ENCODE measurements around the gene PIAS1. TPM values are rescaled to one million over a fixed set of nuclear protein-coding genes. Genes with fewer than 3 reads are reported as not detected.

Gene PIAS1
- total RNA-seq, 4 donors from 2014 or later, result 19.9 to 69.2 (median 26.6) TPM

GRCh38 chr15:68062946-68063465 lies 8.9 kb downstream of the PIAS1 start:
- no peak overlapping the region for H3K4me3 ChIP-seq
- intact Hi-C loops (cut with DNase I), result no loop called here
- no peak overlapping the region for H3K27ac ChIP-seq
- no peaks in the 10 kb centered on the region for H3K9me3 ChIP-seq
- no peaks in the 10 kb centered on the region for H3K27me3 ChIP-seq
- no peak for DNase-seq
- H3K36me3 ChIP-seq, result peaks cover 0 to 22% (median under 1%) of the 10 kb centered on the region in 3 donors
- peaks cover 3 to 72% (median 4%) of the 10 kb centered on the region in 3 donors for H3K4me1 ChIP-seq
- no peak for TF ChIP-seq CTCF (IDR thresholded peaks at IDR 0.05)
- TF ChIP-seq POLR2A (IDR thresholded peaks at IDR 0.05), result no peak

- Histone ChIP-seq H3K9me3 (no peaks in the 10 kb centered on the region), H3K4me1 (peaks cover 3 to 67% (median 4%) of the 10 kb centered on the region in 3 donors), H3K27ac (no peak overlapping the region), H3K27me3 (no peaks in the 10 kb centered on the region), H3K36me3 (peaks cover 0 to 26% (median 5%) of the 10 kb centered on the region in 3 donors), H3K4me3 (no peak overlapping the region)
- WGBS, 2 donors, result 83 to 89% methylated on average over 3 of the region's 3 CpGs
- intact Hi-C loops (cut with DNase I), result no loop called here
- no peak for TF ChIP-seq CTCF (IDR thresholded peaks at IDR 0.05)
- no peak for TF ChIP-seq POLR2A (IDR thresholded peaks at IDR 0.05)
- no peak for DNase-seq
These were observed 9.5 kb downstream of the PIAS1 start for GRCh38 chr15:68063606-68064005.

- Histone ChIP-seq H3K27ac (no peak overlapping the region), H3K36me3 (no peaks in the 10 kb centered on the region), H3K4me3 (no peak overlapping the region), H3K9me3 (no peaks in the 10 kb centered on the region), H3K27me3 (no peaks in the 10 kb centered on the region), H3K4me1 (peaks cover 0 to 27% (median 2%) of the 10 kb centered on the region in 3 donors)
- intact Hi-C loops (cut with DNase I), result no loop called here
- DNase-seq, result no peak
- TF ChIP-seq CTCF (IDR thresholded peaks at IDR 0.05), result no peak
- TF ChIP-seq POLR2A (IDR thresholded peaks at IDR 0.05), result no peak
- WGBS, 2 donors, result 89 to 92% methylated on average over 6 of the region's 6 CpGs
These were observed 19.6 kb downstream of the PIAS1 start for GRCh38 chr15:68073576-68074288.

GRCh38 chr15:68075764-68076385 lies 21.8 kb downstream of the PIAS1 start:
- intact Hi-C loops (cut with DNase I), result no loop called here

More at GRCh38 chr15:68075764-68076385, 21.8 kb downstream of the PIAS1 start:
- Histone ChIP-seq H3K4me1 (peaks cover 0 to 45% (median 4%) of the 10 kb centered on the region in 3 donors), H3K27me3 (no peaks in the 10 kb centered on the region), H3K27ac (no peak overlapping the region), H3K9me3 (no peaks in the 10 kb centered on the region), H3K36me3 (no peaks in the 10 kb centered on the region), H3K4me3 (no peak overlapping the region)
- DNase-seq, result no peak
- 93 to 94% methylated on average over 18 of the region's 18 CpGs for WGBS, 2 donors
- no peak for TF ChIP-seq POLR2A (IDR thresholded peaks at IDR 0.05)
- no peak for TF ChIP-seq CTCF (IDR thresholded peaks at IDR 0.05)
